A549 (cell line): ENCODE results near the gene SETBP1. TPM values are rescaled to one million over a fixed set of nuclear protein-coding genes. Genes with fewer than 3 reads are reported as not detected.

Source experiments
- ATAC-seq, 2 experiments: fragments of 200-7000 bp in 1 of 2; fragments of >200 bp in 1 of 2; cut with Nextera tagmentation in 1 of 2; cut with Tn5 transposase in 1 of 2; 3 replicates each; pipeline versions ENCODE4 v1.8.0 to v1.9.1; 2018 to 2020; ENCODE audit warnings: mild to moderate bottlenecking in 1 of 2, moderate library complexity in 1 of 2
- CTCF ChIA-PET: fragments of 300-600 bp; sonication (Branson Sonifier 250); formaldehyde crosslinking; extraction: SDS; loops from one replicate; lab custom pipeline; 2021; ENCODE audit warnings: antibody characterized with exemption, inconsistent platforms; lab: Yijun Ruan, JAX
- POLR2A ChIA-PET: fragments of 350-600 bp; formaldehyde crosslinking; extraction: SDS; loops from one replicate; lab custom pipeline; 2021; ENCODE audit warnings: antibody characterized with exemption, inconsistent platforms; lab: Yijun Ruan, JAX
- DNase-seq, 2 experiments: peaks; one replicate each; pipeline versions ENCODE4 v3.0.0 to v3.0.0-alpha.2; 2011 to 2016; ENCODE audit warnings: low read depth in 1 of 2, low spot score in 1 of 2
- FAIRE-seq: peaks from 2 replicates; lab custom pipeline; 2011; peaks lifted over from hg19 to GRCh38; lab: Jason Lieb, UNC
- H3K27ac ChIP-seq, 2 experiments: fragments of >200 bp; sonication (Bioruptor Twin); formaldehyde crosslinking; 3 replicates each; pipeline ENCODE4 v1.5.1; 2016 to 2017
- H3K4me1 ChIP-seq: fragments of >200 bp; sonication (Bioruptor Twin); formaldehyde crosslinking; 3 replicates; pipeline ENCODE4 v1.6.1; 2016
- H3K4me2 ChIP-seq: fragments of >200 bp; sonication (Bioruptor Twin); formaldehyde crosslinking; 3 replicates; pipeline ENCODE4 v1.6.1; 2016
- H3K4me3 ChIP-seq: fragments of >200 bp; sonication (Bioruptor Twin); formaldehyde crosslinking; 3 replicates; pipeline ENCODE4 v1.5.1; 2016
- H3K9me3 ChIP-seq: fragments of >200 bp; sonication (Bioruptor Twin); formaldehyde crosslinking; 3 replicates; pipeline ENCODE4 v1.6.1; 2016
- BCL3 ChIP-seq: fragments of >200 bp; sonication (Bioruptor Twin); formaldehyde crosslinking; IDR thresholded peaks from 3 replicates; pipeline ENCODE4 v1.6.1; 2016
- CBX2 ChIP-seq: fragments of 200-600 bp; sonication (generic); IDR thresholded peaks from 2 replicates; pipeline ENCODE4 v1.6.1; 2016; ENCODE audit warnings: low read depth, mild to moderate bottlenecking, borderline replicate concordance
- CEBPB ChIP-seq, 2 experiments: fragments of >200 bp in 1 of 2; sonication (Bioruptor Twin) in 1 of 2; formaldehyde crosslinking in 1 of 2; IDR thresholded peaks; 2 replicates each; pipeline ENCODE4 v1.6.1; 2012 to 2016
- CHD4 ChIP-seq: fragments of 200-600 bp; sonication (generic); IDR thresholded peaks from 2 replicates; pipeline ENCODE4 v1.6.1; 2016; ENCODE audit warnings: antibody characterized with exemption, mild to moderate bottlenecking, borderline replicate concordance
- E2F6 ChIP-seq: IDR thresholded peaks from 2 replicates; pipeline ENCODE4 v1.6.1; 2012; ENCODE audit warnings: low read depth, borderline replicate concordance
- EHMT2 ChIP-seq: fragments of 200-600 bp; sonication (generic); IDR thresholded peaks from 2 replicates; pipeline ENCODE4 v1.6.1; 2016; ENCODE audit warnings: antibody characterized with exemption, low read depth, mild to moderate bottlenecking, moderate library complexity
- FOSL2 ChIP-seq, 2 experiments: fragments of 450-650 bp in 1 of 2; fragments of >200 bp in 1 of 2; sonication (Bioruptor Twin) in 1 of 2; formaldehyde crosslinking; IDR thresholded peaks; 2 replicates each; pipeline versions ENCODE4 v1.5.0 to v1.6.1; 2016 to 2020; ENCODE audit warnings: mild to moderate bottlenecking in 1 of 2, moderate library complexity in 1 of 2
- FOXS1 ChIP-seq: fragments of 250-450 bp; sonication (Bioruptor Pico); IDR thresholded peaks from 2 replicates; pipeline ENCODE4 v1.5.0; 2020; ENCODE audit warnings: mild to moderate bottlenecking, moderate library complexity
- HDAC2 ChIP-seq: fragments of 200-600 bp; sonication (generic); IDR thresholded peaks from 2 replicates; pipeline ENCODE4 v1.6.1; 2016
- HOXB5 ChIP-seq: fragments of 250-450 bp; sonication (Bioruptor Pico); IDR thresholded peaks from 2 replicates; pipeline ENCODE4 v1.5.0; 2020; ENCODE audit warnings: mild to moderate bottlenecking, moderate library complexity
- JUNB ChIP-seq: fragments of >200 bp; sonication (Bioruptor Twin); formaldehyde crosslinking; IDR thresholded peaks from 2 replicates; pipeline ENCODE4 v1.6.1; 2016
- KDM1A ChIP-seq: fragments of 200-600 bp; sonication (generic); IDR thresholded peaks from 2 replicates; pipeline ENCODE4 v1.6.1; 2016; ENCODE audit warnings: low read depth, mild to moderate bottlenecking
- MAFK ChIP-seq: fragments of 450-650 bp; IDR thresholded peaks from 2 replicates; pipeline ENCODE4 v1.6.1; 2014; ENCODE audit not compliant: partially characterized antibody
- MAX ChIP-seq: IDR thresholded peaks from 2 replicates; pipeline ENCODE4 v1.6.1; 2012
- NFE2L2 ChIP-seq: fragments of 150-350 bp; conservative IDR thresholded peaks from 2 replicates; pipeline ENCODE4 v1.6.1; 2014; ENCODE audit warnings: low read length
- PHF8 ChIP-seq: fragments of 200-600 bp; sonication (generic); IDR thresholded peaks from 2 replicates; pipeline ENCODE4 v1.6.1; 2016; ENCODE audit warnings: low read depth, mild to moderate bottlenecking, antibody characterized with exemption, moderate library complexity, borderline replicate concordance
- POLR2A ChIP-seq: IDR thresholded peaks from 2 replicates; pipeline ENCODE4 v1.6.1; 2012; ENCODE audit warnings: mild to moderate bottlenecking, low read length
- POLR2AphosphoS2 ChIP-seq: conservative IDR thresholded peaks from 2 replicates; pipeline ENCODE4 v1.6.1; 2012; ENCODE audit warnings: low read length, improper control_type of control experiment, inconsistent platforms
- RAD21 ChIP-seq, 2 experiments: fragments of >200 bp in 1 of 2; sonication (Bioruptor Twin) in 1 of 2; formaldehyde crosslinking in 1 of 2; IDR thresholded peaks in 1 of 2; conservative IDR thresholded peaks in 1 of 2; 2 replicates in 1 of 2; 3 replicates in 1 of 2; pipeline ENCODE4 v1.6.1; 2012 to 2018; ENCODE audit warnings: inconsistent platforms in 1 of 2
- RARB ChIP-seq: fragments of 250-450 bp; sonication (Bioruptor Pico); IDR thresholded peaks from 2 replicates; pipeline ENCODE4 v1.8.0; 2021; ENCODE audit warnings: mild to moderate bottlenecking, moderate library complexity
- RCOR1 ChIP-seq: fragments of 150-350 bp; IDR thresholded peaks from 2 replicates; pipeline ENCODE4 v1.6.1; 2014; ENCODE audit warnings: antibody characterized with exemption, low read length, low read depth
- RNF2 ChIP-seq: fragments of 200-600 bp; sonication (generic); IDR thresholded peaks from 2 replicates; pipeline ENCODE4 v1.6.1; 2016; ENCODE audit warnings: low read depth, mild to moderate bottlenecking, antibody characterized with exemption, moderate library complexity, borderline replicate concordance
- SMC3 ChIP-seq: fragments of >200 bp; sonication (Bioruptor Twin); formaldehyde crosslinking; IDR thresholded peaks from 3 replicates; pipeline ENCODE4 v1.6.1; 2018; ENCODE audit warnings: inconsistent platforms
- SREBF2 ChIP-seq: fragments of 450-650 bp; IDR thresholded peaks from 2 replicates; pipeline ENCODE4 v1.6.1; 2014; ENCODE audit warnings: mild to moderate bottlenecking, moderate library complexity
- USF2 ChIP-seq: fragments of 450-650 bp; IDR thresholded peaks from 2 replicates; pipeline ENCODE4 v1.6.1; 2014; ENCODE audit warnings: antibody characterized with exemption
- ZFP36 ChIP-seq: fragments of 450-650 bp; IDR thresholded peaks from 2 replicates; pipeline ENCODE4 v1.6.1; 2014; ENCODE audit warnings: borderline replicate concordance; ENCODE audit not compliant: partially characterized antibody
- WGBS: methylation state at CpG from one replicate; pipeline ENCODE4 v1.1.6; 2017; ENCODE audit errors: missing lambda C conversion rate; 5-methylcytosine and 5-hydroxymethylcytosine counted together
- polyA plus RNA-seq, 4 experiments: library from polyadenylated mRNA; depleted of rRNA in 3 of 4; stranded (reverse); fragments of >200 nt; fragmentation: RNase III in 1 of 4; extraction: RNeasy Plus Mini Kit Qiagen cat#74134 plus additional on column Dnase treatment in 1 of 4; gene quantifications; 2 replicates in 3 of 4; 3 replicates in 1 of 4; pipeline ENCODE4 v1.2.3, GENCODE V29; 2011 to 2017

Gene SETBP1
- polyA plus RNA-seq, 2 of the 4 experiments (the other 2 are of a cell fraction) = 0.50 to 1.9 TPM

GRCh38 chr18:44801781-44802180 lies 121.1 kb downstream of the SETBP1 start:
- ChIA-PET POLR2A (no interaction called here), CTCF (no interaction called here)
- Histone ChIP-seq H3K9me3 (no peaks in the 10 kb centered on the region), H3K4me1 (no peaks in the 10 kb centered on the region), H3K4me3 (no peak overlapping the region), H3K27ac (no peak overlapping the region), H3K4me2 (no peak overlapping the region)
- DNase-seq (no peak), ATAC-seq (no peak), FAIRE-seq (no peak)
- WGBS = 72% methylated on average over 2 of the region's 2 CpGs
- TF ChIP-seq HOXB5 (CRISPR knock-in tag) (no peak), EHMT2 (no peak), MAFK (no peak), SMC3 (no peak), SREBF2 (no peak), JUNB (no peak), RCOR1 (no peak)

GRCh38 chr18:44802508-44802907 lies 121.8 kb downstream of the SETBP1 start:
- 66% methylated on average over 3 of the region's 3 CpGs for WGBS
- Histone ChIP-seq H3K4me3 (no peak overlapping the region), H3K4me1 (peaks cover under 1% of the 10 kb centered on the region; the same call in 1 of the 3 replicates), H3K9me3 (no peaks in the 10 kb centered on the region), H3K27ac (no peak overlapping the region; a peak in 1 of 6 replicates), H3K4me2 (no peak overlapping the region)
- TF ChIP-seq FOSL2 (IDR thresholded peaks at IDR 0.05) = no peak
- peak; percentile 29; the same call in 1 of the 2 replicates for TF ChIP-seq FOSL2 (CRISPR knock-in tag; IDR thresholded peaks at IDR 0.05)
- TF ChIP-seq MAX = no peak
- ATAC-seq = no peak
- CTCF ChIA-PET = no interaction called here
- no peak for FAIRE-seq
- POLR2A ChIA-PET = no interaction called here
- no peak for DNase-seq

- no peak for TF ChIP-seq RNF2
- TF ChIP-seq CEBPB (IDR thresholded peaks at IDR 0.05) = no peak
- TF ChIP-seq E2F6 = no peak
- TF ChIP-seq BCL3 = no peak
- no peak for TF ChIP-seq USF2
- TF ChIP-seq PHF8 = no peak
- TF ChIP-seq FOXS1 (CRISPR knock-in tag) = no peak
- TF ChIP-seq RARB (CRISPR knock-in tag) = no peak
- TF ChIP-seq FOSL2 (IDR thresholded peaks at IDR 0.05) = no peak
- TF ChIP-seq FOSL2 (CRISPR knock-in tag; IDR thresholded peaks at IDR 0.05) = no peak
- no peak for TF ChIP-seq NFE2L2
- no peak for TF ChIP-seq POLR2AphosphoS2
- TF ChIP-seq HDAC2 = no peak
- TF ChIP-seq ZFP36 = no peak
- TF ChIP-seq RAD21 (conservative IDR thresholded peaks at IDR 0.05 in 1 of 2, IDR thresholded peaks at IDR 0.05 in 1 of 2) = no peak
- no peak for TF ChIP-seq POLR2A
- no peak for TF ChIP-seq CBX2
- no peak for TF ChIP-seq KDM1A
- TF ChIP-seq CHD4 = no peak
- POLR2A ChIA-PET = no interaction called here
- CTCF ChIA-PET = no interaction called here
- FAIRE-seq (no peak), ATAC-seq (no peak), DNase-seq (no peak)
- H3K4me3 ChIP-seq = no peak overlapping the region
- peaks cover 6% of the 10 kb centered on the region; the same call in 1 of the 3 replicates for H3K4me1 ChIP-seq
- H3K27ac ChIP-seq = no peak overlapping the region; a peak in 1 of 6 replicates
- no peak overlapping the region for H3K4me2 ChIP-seq
- WGBS = 61% methylated on average over 7 of the region's 7 CpGs
- no peaks in the 10 kb centered on the region for H3K9me3 ChIP-seq
Measured at GRCh38 chr18:44803019-44803650, 122.4 kb downstream of the SETBP1 start.
